Stomach (tissue), 9 donors: ENCODE measurements around the gene BCAN. TPM values are rescaled to one million over a fixed set of nuclear protein-coding genes. Genes with fewer than 3 reads are reported as not detected.
A peak's percentile ranks its signal among the peaks of the same experiment; 100 is the strongest.

Experiments
- DNase-seq, 2 donors: peaks; one replicate each; pipeline versions ENCODE4 v3.0.0 to v3.0.0-alpha.2; 2013 to 2019
- H3K27ac ChIP-seq, 5 donors: fragments of 200-600 bp in 4 of 5; sonication (generic) in 4 of 5; one replicate each; pipeline ENCODE4 v1.5.1; 2013 to 2019; ENCODE audit warnings: mild to moderate bottlenecking in 1 of 5, moderate library complexity in 1 of 5
- H3K27me3 ChIP-seq, 3 donors: fragments of 200-600 bp; sonication (generic); one replicate each; pipeline ENCODE4 v1.5.1; 2017 to 2019; ENCODE audit warnings: mixed run types in 1 of 3
- H3K36me3 ChIP-seq, 4 donors: fragments of 200-600 bp; sonication (generic); 1 replicate in 3 of 4; 2 replicates in 1 of 4; pipeline ENCODE4 v1.5.1; 2016 to 2019
- H3K4me1 ChIP-seq, 4 donors: fragments of 200-600 bp; sonication (generic); one replicate each; pipeline ENCODE4 v1.5.1; 2016 to 2019
- H3K4me3 ChIP-seq, 4 donors: fragments of 200-600 bp; sonication (generic) in 3 of 4; one replicate each; pipeline ENCODE4 v1.5.1; 2016 to 2019; ENCODE audit warnings: mild to moderate bottlenecking in 1 of 4
- H3K9me3 ChIP-seq, 4 donors: fragments of 200-600 bp; sonication (generic); one replicate each; pipeline ENCODE4 v1.5.1; 2016 to 2019
- EP300 ChIP-seq: sonication (generic); formaldehyde crosslinking; IDR thresholded peaks from one replicate; pipeline ENCODE4 v1.6.1; 2017; ENCODE audit warnings: antibody characterized with exemption
- POLR2A ChIP-seq, 4 donors: fragments of 450-650 bp; IDR thresholded peaks; one replicate each; pipeline ENCODE4 v1.6.1; 2016; ENCODE audit warnings: antibody characterized with exemption in 4 of 4, control low read depth in 2 of 4, mild to moderate bottlenecking in 1 of 4, moderate library complexity in 1 of 4
- POLR2AphosphoS5 ChIP-seq, 3 donors: sonication (generic); formaldehyde crosslinking; IDR thresholded peaks; one replicate each; pipeline ENCODE4 v1.6.1; 2016; ENCODE audit warnings: antibody characterized with exemption in 3 of 3
- WGBS, 5 donors: extraction: QIAGEN DNeasy Blood & Tissue Kit in 3 of 5; methylation state at CpG; one replicate each; pipeline versions ENCODE4 v1.1.5 to v1.1.7; 2013 to 2018; 5-methylcytosine and 5-hydroxymethylcytosine counted together
- intact Hi-C: fragments of 100-400 bp; cut with DNase I; formaldehyde crosslinking; loops from one replicate; pipeline ENCODE4 v1.15.1; 2023; ENCODE audit warnings: low total_unique reads
- polyA plus RNA-seq, 3 donors: library from polyadenylated mRNA; stranded (reverse); fragments of 200-250 nt; gene quantifications; one replicate each; pipeline ENCODE4 v1.2.3, GENCODE V29; 2013
- total RNA-seq, 5 donors: library from RNA; depleted of rRNA; stranded (reverse); fragments of >200 nt; gene quantifications; one replicate each; pipeline versions ENCODE4 v1.1.0 to v1.2.3, GENCODE V29; 2014 to 2016
- TF ChIP-seq, protein P1 (sequence below), 7 experiments: fragments of 450-650 bp in 4 of 7; fragments of 200-600 bp in 3 of 7; sonication (generic) in 3 of 7; IDR thresholded peaks; one replicate each; pipeline ENCODE4 v1.5.1; 2016 to 2019; ENCODE audit warnings: antibody characterized with exemption in 7 of 7, control low read depth in 2 of 7, mild to moderate bottlenecking in 1 of 7
- donor health status: healthy with polysubstance abuse.
- donor health status: Bipolar disorder and iron deficiency.
- donor health status: healthy.

BCAN gene
- total and polyA plus RNA-seq, 8 donors: 0.05 to 39.7 (median 5.7) TPM; not detected in 5

- no peaks in the 10 kb centered on the region for H3K9me3 ChIP-seq
- no peak for TF ChIP-seq POLR2A (IDR thresholded peaks at IDR 0.05)
- TF ChIP-seq EP300: no peak
- TF ChIP-seq POLR2AphosphoS5 (IDR thresholded peaks at IDR 0.05): no peak
- TF ChIP-seq, protein P1, sequence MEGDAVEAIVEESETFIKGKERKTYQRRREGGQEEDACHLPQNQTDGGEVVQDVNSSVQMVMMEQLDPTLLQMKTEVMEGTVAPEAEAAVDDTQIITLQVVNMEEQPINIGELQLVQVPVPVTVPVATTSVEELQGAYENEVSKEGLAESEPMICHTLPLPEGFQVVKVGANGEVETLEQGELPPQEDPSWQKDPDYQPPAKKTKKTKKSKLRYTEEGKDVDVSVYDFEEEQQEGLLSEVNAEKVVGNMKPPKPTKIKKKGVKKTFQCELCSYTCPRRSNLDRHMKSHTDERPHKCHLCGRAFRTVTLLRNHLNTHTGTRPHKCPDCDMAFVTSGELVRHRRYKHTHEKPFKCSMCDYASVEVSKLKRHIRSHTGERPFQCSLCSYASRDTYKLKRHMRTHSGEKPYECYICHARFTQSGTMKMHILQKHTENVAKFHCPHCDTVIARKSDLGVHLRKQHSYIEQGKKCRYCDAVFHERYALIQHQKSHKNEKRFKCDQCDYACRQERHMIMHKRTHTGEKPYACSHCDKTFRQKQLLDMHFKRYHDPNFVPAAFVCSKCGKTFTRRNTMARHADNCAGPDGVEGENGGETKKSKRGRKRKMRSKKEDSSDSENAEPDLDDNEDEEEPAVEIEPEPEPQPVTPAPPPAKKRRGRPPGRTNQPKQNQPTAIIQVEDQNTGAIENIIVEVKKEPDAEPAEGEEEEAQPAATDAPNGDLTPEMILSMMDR (IDR thresholded peaks at IDR 0.05): no peak
- 55 to 78% (median 63%) methylated on average over 7 of the region's 7 CpGs for WGBS, 5 donors
- no peak overlapping the region for H3K4me3 ChIP-seq
- H3K27ac ChIP-seq: no peak overlapping the region
- no peaks in the 10 kb centered on the region for H3K36me3 ChIP-seq
- DNase-seq: peak in 1 of 2 donors; percentile 29
- H3K27me3 ChIP-seq: peaks cover 21 to 100% (median 83%) of the 10 kb centered on the region in 3 donors
- peaks cover 12 to 24% (median 16%) of the 10 kb centered on the region in 4 donors for H3K4me1 ChIP-seq
- intact Hi-C loops: no loop called here
These were observed 1.8 kb downstream of the BCAN start for GRCh38 chr1:156643778-156644092.

DNA sequence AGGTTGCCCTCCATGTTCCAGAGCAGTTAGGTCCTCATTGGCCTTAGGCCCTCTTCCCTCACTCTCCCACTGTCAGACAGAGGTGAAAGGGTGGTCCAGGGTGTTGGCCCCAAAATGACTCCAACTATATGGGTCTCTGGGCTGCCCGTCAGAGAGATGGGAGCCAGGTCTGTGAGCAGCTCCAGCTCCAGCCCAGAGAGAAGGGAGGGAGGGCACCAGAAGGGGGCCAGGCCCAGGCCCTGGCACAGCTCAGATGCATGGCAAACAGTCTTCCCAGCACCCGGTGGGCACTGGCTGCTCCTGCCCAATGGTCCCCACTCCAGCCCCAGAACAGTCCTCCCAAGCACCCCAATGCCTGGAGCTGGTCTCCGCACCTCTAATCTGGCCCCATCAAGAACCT is 2.2 kb downstream of the BCAN start:
- WGBS, 5 donors: 66 to 100% (median 79%) methylated on average over 3 of the region's 3 CpGs
- TF ChIP-seq, protein P1 (IDR thresholded peaks at IDR 0.05): no peak
- TF ChIP-seq POLR2A (IDR thresholded peaks at IDR 0.05): no peak
- TF ChIP-seq POLR2AphosphoS5 (IDR thresholded peaks at IDR 0.05): no peak
- no peak for TF ChIP-seq EP300
- H3K27me3 ChIP-seq: peaks cover 21 to 100% (median 78%) of the 10 kb centered on the region in 3 donors

GRCh38 chr1:156644640-156645039 is 2.7 kb downstream of the BCAN start:
- no peak for DNase-seq
- intact Hi-C loops: no loop called here
- Histone ChIP-seq H3K27me3 (peaks cover 21 to 100% (median 73%) of the 10 kb centered on the region in 3 donors), H3K4me1 (peaks cover 12 to 24% (median 16%) of the 10 kb centered on the region in 4 donors), H3K36me3 (no peaks in the 10 kb centered on the region), H3K4me3 (no peak overlapping the region), H3K27ac (no peak overlapping the region), H3K9me3 (no peaks in the 10 kb centered on the region)
- WGBS, 5 donors: 35 to 60% (median 41%) methylated on average over 1 of the region's 1 CpG
- TF ChIP-seq, protein P1 (IDR thresholded peaks at IDR 0.05): no peak
- TF ChIP-seq EP300 (no peak), POLR2A (IDR thresholded peaks at IDR 0.05) (no peak), POLR2AphosphoS5 (IDR thresholded peaks at IDR 0.05) (no peak)

More for the DNA sequence above, 2.2 kb downstream of the BCAN start:
- H3K36me3 ChIP-seq: no peaks in the 10 kb centered on the region
- peaks cover 12 to 24% (median 16%) of the 10 kb centered on the region in 4 donors for H3K4me1 ChIP-seq
- intact Hi-C loops: no loop called here
- H3K4me3 ChIP-seq: no peak overlapping the region
- no peaks in the 10 kb centered on the region for H3K9me3 ChIP-seq
- no peak overlapping the region for H3K27ac ChIP-seq
- no peak for DNase-seq

- Histone ChIP-seq H3K4me1 (peaks cover 12 to 24% (median 16%) of the 10 kb centered on the region in 4 donors), H3K36me3 (no peaks in the 10 kb centered on the region), H3K9me3 (no peaks in the 10 kb centered on the region), H3K27me3 (peaks cover 21 to 100% (median 69%) of the 10 kb centered on the region in 3 donors), H3K27ac (no peak overlapping the region), H3K4me3 (no peak overlapping the region)
- TF ChIP-seq, protein P1 (IDR thresholded peaks at IDR 0.05): no peak
- TF ChIP-seq POLR2A (IDR thresholded peaks at IDR 0.05) (no peak), POLR2AphosphoS5 (IDR thresholded peaks at IDR 0.05) (no peak), EP300 (no peak)
- intact Hi-C loops: no loop called here
- no peak for DNase-seq
- whole genome bisulfite sequencing, 5 donors: 32 to 59% (median 45%) methylated on average over 3 of the region's 3 CpGs
These were observed 3.1 kb downstream of the BCAN start for GRCh38 chr1:156645056-156645455.
